Breast epithelium (tissue), 3 donors: ENCODE results near the gene SAMD11.

Experiments used
- CTCF ChIP-seq, 3 donors: fragments of 450-650 bp; IDR thresholded peaks; one replicate each; pipeline ENCODE4 v1.5.1; 2016 to 2017; ENCODE audit warnings: antibody characterized with exemption in 3 of 3, mild to moderate bottlenecking in 3 of 3, moderate library complexity in 3 of 3
- POLR2A ChIP-seq: fragments of 450-650 bp; IDR thresholded peaks from one replicate; pipeline ENCODE4 v1.6.1; 2016; ENCODE audit warnings: antibody characterized with exemption, mild to moderate bottlenecking, moderate library complexity
- POLR2AphosphoS5 ChIP-seq, 3 donors: sonication (generic); formaldehyde crosslinking; IDR thresholded peaks; one replicate each; pipeline ENCODE4 v1.6.1; 2017; ENCODE audit warnings: antibody characterized with exemption in 3 of 3

GRCh38 chr1:981491-981954, 57.8 kb downstream of the SAMD11 start:
- no peak for TF ChIP-seq CTCF (IDR thresholded peaks at IDR 0.05)
- TF ChIP-seq POLR2A: no peak
- no peak for TF ChIP-seq POLR2AphosphoS5 (IDR thresholded peaks at IDR 0.05)
